Neutrophil (primary cell): ENCODE data around the gene FFAR4.

Experiments used
- H3K27ac ChIP-seq: fragments of 200-600 bp; sonication (generic); 2 replicates; pipeline ENCODE4 v1.5.1; 2016; ENCODE audit warnings: mild to moderate bottlenecking, moderate library complexity
- H3K27me3 ChIP-seq: fragments of 200-600 bp; sonication (generic); 2 replicates; pipeline ENCODE4 v1.6.0; 2016; ENCODE audit warnings: mild to moderate bottlenecking
- H3K36me3 ChIP-seq: fragments of 200-600 bp; sonication (generic); 2 replicates; pipeline ENCODE4 v1.5.1; 2017
- H3K4me1 ChIP-seq, 2 experiments: fragments of 200-600 bp in 1 of 2; sonication (generic) in 1 of 2; 1 replicate in 1 of 2; 2 replicates in 1 of 2; pipeline versions ENCODE4 v1.5.1 to v1.6.1; 2013 to 2016; ENCODE audit warnings: low read depth in 1 of 2, low read length in 1 of 2, mild to moderate bottlenecking in 1 of 2, moderate library complexity in 1 of 2; ENCODE audit not compliant: control insufficient read depth in 1 of 2, insufficient read depth in 1 of 2
- H3K4me3 ChIP-seq, 2 experiments: fragments of 200-600 bp in 1 of 2; sonication (generic) in 1 of 2; 1 replicate in 1 of 2; 2 replicates in 1 of 2; pipeline ENCODE4 v1.5.1; 2013 to 2016; ENCODE audit warnings: low read depth in 1 of 2, low read length in 1 of 2, mild to moderate bottlenecking in 1 of 2, moderate library complexity in 1 of 2
- H3K9me3 ChIP-seq: fragments of 200-600 bp; sonication (generic); 2 replicates; pipeline ENCODE4 v1.5.1; 2016
- CTCF ChIP-seq: fragments of 200-600 bp; sonication (generic); IDR thresholded peaks from 2 replicates; pipeline ENCODE4 v1.5.1; 2016; ENCODE audit warnings: antibody characterized with exemption

Gene FFAR4

GRCh38 chr10:93596539-93596938 is 30.1 kb downstream of the FFAR4 start:
- no peak for TF ChIP-seq CTCF
- H3K27ac ChIP-seq = no peak overlapping the region
- H3K4me1 ChIP-seq = peaks cover 0 to 5% of the 10 kb centered on the region in 2 experiments
- no peak overlapping the region for H3K4me3 ChIP-seq
- H3K36me3 ChIP-seq = no peaks in the 10 kb centered on the region
- peaks cover 36% of the 10 kb centered on the region for H3K27me3 ChIP-seq
- no peaks in the 10 kb centered on the region for H3K9me3 ChIP-seq

GRCh38 chr10:93597075-93597599 is 30.7 kb downstream of the FFAR4 start:
- no peaks in the 10 kb centered on the region for H3K36me3 ChIP-seq
- peaks cover 42% of the 10 kb centered on the region for H3K27me3 ChIP-seq
- H3K27ac ChIP-seq = no peak overlapping the region
- TF ChIP-seq CTCF = no peak
- H3K4me3 ChIP-seq = no peak overlapping the region
- peaks cover 0 to 5% of the 10 kb centered on the region in 2 experiments for H3K4me1 ChIP-seq
- no peaks in the 10 kb centered on the region for H3K9me3 ChIP-seq

- no peak for TF ChIP-seq CTCF
- Histone ChIP-seq H3K27ac (no peak overlapping the region), H3K4me3 (no peak overlapping the region), H3K27me3 (peaks cover 52% of the 10 kb centered on the region), H3K36me3 (no peaks in the 10 kb centered on the region), H3K4me1 (peaks cover 0 to 5% of the 10 kb centered on the region in 2 experiments), H3K9me3 (no peaks in the 10 kb centered on the region)
Observed at GRCh38 chr10:93598157-93598556, 31.7 kb downstream of the FFAR4 start.

- no peak overlapping the region for H3K27ac ChIP-seq
- H3K4me1 ChIP-seq = peaks cover 0 to 5% of the 10 kb centered on the region in 2 experiments
- no peak overlapping the region for H3K4me3 ChIP-seq
- TF ChIP-seq CTCF = no peak
- H3K9me3 ChIP-seq = no peaks in the 10 kb centered on the region
- H3K27me3 ChIP-seq = peaks cover 64% of the 10 kb centered on the region
- H3K36me3 ChIP-seq = no peaks in the 10 kb centered on the region
Observed at GRCh38 chr10:93599335-93599734, 32.9 kb downstream of the FFAR4 start.

- Histone ChIP-seq H3K4me1 (peaks cover 0 to 5% of the 10 kb centered on the region in 2 experiments), H3K4me3 (no peak overlapping the region), H3K27ac (no peak overlapping the region), H3K9me3 (no peaks in the 10 kb centered on the region), H3K36me3 (no peaks in the 10 kb centered on the region), H3K27me3 (peaks cover 68% of the 10 kb centered on the region)
- TF ChIP-seq CTCF = no peak
Observed at GRCh38 chr10:93599778-93600177, 33.3 kb downstream of the FFAR4 start.
